Measurements from ENCODE around the gene PLA2G7.

Gene PLA2G7

GRCh38 chr6:46687619-46688097, 47.5 kb downstream of the PLA2G7 start, which contains the start of gene TDRD6:
Gene TDRD6 (plus strand): TSS chr6:46687885. CDS start chr6:46688129, 244 bp downstream.
- no peak for DNase-seq

- DNase-seq = no peak
These were observed 50.4 kb downstream of the PLA2G7 start for GRCh38 chr6:46684771-46685170.

- no peak for DNase-seq
These were observed 57.9 kb downstream of the PLA2G7 start for GRCh38 chr6:46677314-46677654.

GRCh38 chr6:46676604-46677313, 58.4 kb downstream of the PLA2G7 start:
- DNase-seq = no peak

- DNase-seq = no peak
These were observed 60.8 kb downstream of the PLA2G7 start for GRCh38 chr6:46674410-46674809.

GRCh38 chr6:46667377-46667776, 67.8 kb downstream of the PLA2G7 start:
- no peak for DNase-seq

- DNase-seq = no peak
These were observed 73.7 kb downstream of the PLA2G7 start for GRCh38 chr6:46661483-46661882.

GRCh38 chr6:46657642-46658041, 77.5 kb downstream of the PLA2G7 start:
- no peak for DNase-seq

GRCh38 chr6:46655803-46656202, 79.4 kb downstream of the PLA2G7 start:
- DNase-seq = no peak
